Breast epithelium (tissue), 3 donors: ENCODE measurements around the gene SRSF5.

ENCODE experiments used
- POLR2A ChIP-seq: fragments of 450-650 bp; IDR thresholded peaks from one replicate; pipeline ENCODE4 v1.6.1; 2016; ENCODE audit warnings: antibody characterized with exemption, mild to moderate bottlenecking, moderate library complexity
- POLR2AphosphoS5 ChIP-seq, 3 donors: sonication (generic); formaldehyde crosslinking; IDR thresholded peaks; one replicate each; pipeline ENCODE4 v1.6.1; 2017; ENCODE audit warnings: antibody characterized with exemption in 3 of 3
- TF ChIP-seq, protein P1 (sequence below), 3 donors: fragments of 450-650 bp; IDR thresholded peaks; one replicate each; pipeline ENCODE4 v1.5.1; 2016 to 2017; ENCODE audit warnings: antibody characterized with exemption in 3 of 3, mild to moderate bottlenecking in 3 of 3, moderate library complexity in 3 of 3

DNA sequence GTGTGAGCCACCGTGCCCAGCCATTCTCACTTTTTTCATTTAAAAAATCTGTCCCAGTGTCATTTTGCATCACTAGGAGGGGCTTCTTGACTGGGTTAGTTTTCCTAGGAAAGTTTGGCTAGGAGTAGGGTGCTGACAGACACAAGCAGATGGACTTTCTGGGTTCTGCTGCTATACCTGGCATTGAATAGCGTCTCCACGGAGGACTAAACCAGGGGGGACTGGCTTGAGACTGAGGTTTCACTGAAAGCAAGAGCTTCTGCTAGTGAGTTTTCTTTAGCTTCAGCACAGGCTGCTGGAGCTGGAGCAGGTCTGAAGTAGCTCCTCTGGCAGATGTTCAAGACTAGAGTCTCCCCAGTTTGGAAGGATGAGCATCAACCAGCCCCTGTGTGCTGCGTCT is 28.7 kb downstream of the SRSF5 start:
- TF ChIP-seq POLR2A (no peak), POLR2AphosphoS5 (IDR thresholded peaks at IDR 0.05) (no peak)
- TF ChIP-seq, protein P1, sequence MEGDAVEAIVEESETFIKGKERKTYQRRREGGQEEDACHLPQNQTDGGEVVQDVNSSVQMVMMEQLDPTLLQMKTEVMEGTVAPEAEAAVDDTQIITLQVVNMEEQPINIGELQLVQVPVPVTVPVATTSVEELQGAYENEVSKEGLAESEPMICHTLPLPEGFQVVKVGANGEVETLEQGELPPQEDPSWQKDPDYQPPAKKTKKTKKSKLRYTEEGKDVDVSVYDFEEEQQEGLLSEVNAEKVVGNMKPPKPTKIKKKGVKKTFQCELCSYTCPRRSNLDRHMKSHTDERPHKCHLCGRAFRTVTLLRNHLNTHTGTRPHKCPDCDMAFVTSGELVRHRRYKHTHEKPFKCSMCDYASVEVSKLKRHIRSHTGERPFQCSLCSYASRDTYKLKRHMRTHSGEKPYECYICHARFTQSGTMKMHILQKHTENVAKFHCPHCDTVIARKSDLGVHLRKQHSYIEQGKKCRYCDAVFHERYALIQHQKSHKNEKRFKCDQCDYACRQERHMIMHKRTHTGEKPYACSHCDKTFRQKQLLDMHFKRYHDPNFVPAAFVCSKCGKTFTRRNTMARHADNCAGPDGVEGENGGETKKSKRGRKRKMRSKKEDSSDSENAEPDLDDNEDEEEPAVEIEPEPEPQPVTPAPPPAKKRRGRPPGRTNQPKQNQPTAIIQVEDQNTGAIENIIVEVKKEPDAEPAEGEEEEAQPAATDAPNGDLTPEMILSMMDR (IDR thresholded peaks at IDR 0.05), result no peak
